Keratinocyte (primary cell): ENCODE measurements around the gene HDDC2. TPM values are rescaled to one million over a fixed set of nuclear protein-coding genes. Genes with fewer than 3 reads are reported as not detected.

Experiments
- DNase-seq: peaks from one replicate; pipeline ENCODE4 v3.0.0-alpha.2; 2011; ENCODE audit warnings: low read depth, missing footprints, low spot score
- FAIRE-seq: peaks from 2 replicates; lab custom pipeline; 2011; peaks lifted over from hg19 to GRCh38; lab: Jason Lieb, UNC
- H2AFZ ChIP-seq: 2 replicates; pipeline ENCODE4 v1.6.0; 2012; ENCODE audit warnings: low read length, control low read depth, inconsistent platforms; ENCODE audit not compliant: control insufficient read depth
- H3K27ac ChIP-seq: 2 replicates; pipeline ENCODE4 v1.5.1; 2011; ENCODE audit warnings: low read length; ENCODE audit not compliant: control insufficient read depth, insufficient read depth
- H3K27me3 ChIP-seq: 3 replicates; pipeline ENCODE4 v1.6.0; 2011; ENCODE audit warnings: low read length; ENCODE audit not compliant: control insufficient read depth, insufficient read depth; ENCODE audit errors: extremely low read depth
- H3K36me3 ChIP-seq, 2 experiments: 2 replicates in 1 of 2; 3 replicates in 1 of 2; pipeline ENCODE4 v1.5.1; 2011; ENCODE audit warnings: low read length in 2 of 2, mild to moderate bottlenecking in 1 of 2; ENCODE audit not compliant: control insufficient read depth in 2 of 2, insufficient read depth in 2 of 2; ENCODE audit errors: extremely low read depth in 1 of 2
- H3K4me1 ChIP-seq: 3 replicates; pipeline ENCODE4 v1.5.1; 2011; ENCODE audit warnings: low read length; ENCODE audit not compliant: control insufficient read depth, insufficient read depth; ENCODE audit errors: extremely low read depth
- H3K4me2 ChIP-seq: 3 replicates; pipeline ENCODE4 v1.6.0; 2011; ENCODE audit warnings: low read depth, low read length; ENCODE audit not compliant: control insufficient read depth, insufficient read depth; ENCODE audit errors: extremely low read depth
- H3K4me3 ChIP-seq, 3 experiments: fragments of 200-600 bp in 1 of 3; sonication (generic) in 1 of 3; 2 replicates in 2 of 3; 3 replicates in 1 of 3; pipeline ENCODE4 v1.5.1; 2011 to 2016; ENCODE audit warnings: low read length in 3 of 3, mild to moderate bottlenecking in 3 of 3, control low read depth in 2 of 3, inconsistent platforms in 1 of 3, low read depth in 1 of 3, mixed read lengths in 1 of 3, mixed run types in 1 of 3, moderate library complexity in 1 of 3; ENCODE audit not compliant: control insufficient read depth in 2 of 3, insufficient read depth in 2 of 3; ENCODE audit errors: extremely low read depth in 1 of 3
- H3K79me2 ChIP-seq: 2 replicates; pipeline ENCODE4 v1.6.0; 2012; ENCODE audit warnings: low read length; ENCODE audit not compliant: control insufficient read depth, insufficient read depth
- H3K9ac ChIP-seq: 3 replicates; pipeline ENCODE4 v1.6.0; 2011; ENCODE audit warnings: low read length; ENCODE audit not compliant: control insufficient read depth, insufficient read depth; ENCODE audit errors: extremely low read depth
- H3K9me1 ChIP-seq: 3 replicates; pipeline ENCODE4 v1.6.0; 2011; ENCODE audit warnings: low read length; ENCODE audit not compliant: control insufficient read depth, insufficient read depth; ENCODE audit errors: extremely low read depth
- H3K9me3 ChIP-seq: 2 replicates; pipeline ENCODE4 v1.5.1; 2012; ENCODE audit warnings: low read depth, low read length; ENCODE audit not compliant: control insufficient read depth
- H4K20me1 ChIP-seq: 3 replicates; pipeline ENCODE4 v1.6.0; 2011; ENCODE audit warnings: low read length; ENCODE audit not compliant: control insufficient read depth, insufficient read depth; ENCODE audit errors: extremely low read depth
- EZH2 ChIP-seq: IDR thresholded peaks from one replicate; pipeline ENCODE4 v1.6.1; 2012; ENCODE audit warnings: inconsistent platforms, mild to moderate bottlenecking, low read length, moderate library complexity
- dilution Hi-C: fragments of 300-500 bp; cut with MboI; formaldehyde crosslinking; loops from one replicate; pipeline ENCODE4 v1.7.0; 2020; ENCODE audit warnings: low sequenced_read_pairs; ENCODE audit not compliant: extremely low pct_ligation_motif_present
- polyA plus RNA-seq, 5 experiments: library from polyadenylated mRNA; depleted of rRNA in 3 of 5; stranded (reverse) in 3 of 5; stranded (forward) in 1 of 5; unstranded in 1 of 5; fragments of >200 nt; gene quantifications; 1 replicate in 1 of 5; 2 replicates in 3 of 5; 3 replicates in 1 of 5; pipeline versions ENCODE4 v1.2.1 to v1.2.3, GENCODE V29; 2011 to 2012; ENCODE audit warnings: missing spikeins in 2 of 5, low read depth in 1 of 5, low replicate concordance in 1 of 5
- TF ChIP-seq, protein P1 (sequence below), 3 experiments: IDR thresholded peaks in 1 of 3; conservative IDR thresholded peaks in 1 of 3; optimal IDR thresholded peaks in 1 of 3; 2 replicates in 2 of 3; 3 replicates in 1 of 3; pipeline versions ENCODE3 to v1.5.1; 2011; ENCODE audit warnings: low read length in 3 of 3, mild to moderate bottlenecking in 3 of 3, moderate library complexity in 2 of 3, control low read depth in 1 of 3, inconsistent platforms in 1 of 3; ENCODE audit not compliant: insufficient read depth in 2 of 3; ENCODE audit errors: extremely low read depth in 1 of 3

HDDC2 gene
- polyA plus RNA-seq, 1 donor (not counting 4 experiments of a cell fraction or from before 2014, with no cell fraction given): 75.8 TPM

DNA sequence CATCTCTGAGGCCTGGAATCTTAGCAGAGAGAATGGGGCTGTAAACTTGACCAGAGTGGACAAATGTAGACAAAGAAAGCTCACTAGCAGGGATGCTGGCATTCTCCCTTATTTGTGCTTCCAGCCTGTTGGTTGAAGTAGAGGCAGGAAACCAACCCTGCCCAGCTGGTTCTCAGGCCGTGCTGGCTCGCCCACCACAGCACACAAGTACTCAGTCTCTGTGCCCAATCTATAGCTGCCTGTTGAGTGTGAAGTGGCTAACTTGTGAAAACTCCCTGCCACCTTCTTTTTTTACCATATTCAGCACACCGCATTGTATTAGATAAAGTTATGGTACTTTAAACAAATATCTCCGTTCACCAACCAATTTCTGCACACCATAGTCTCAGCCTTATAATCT is 37.3 kb downstream of the HDDC2 start:
- DNase-seq: no peak
- Histone ChIP-seq H3K9me1 (no peaks in the 10 kb centered on the region), H4K20me1 (no peaks in the 10 kb centered on the region), H3K36me3 (peaks cover 0 to 1% of the 10 kb centered on the region in 2 experiments), H3K4me3 (no peak overlapping the region), H3K4me1 (no peaks in the 10 kb centered on the region), H3K9me3 (no peaks in the 10 kb centered on the region), H3K27ac (no peak overlapping the region), H3K79me2 (no peaks in the 10 kb centered on the region), H3K9ac (no peak overlapping the region), H2AFZ (no peak overlapping the region), H3K4me2 (no peak overlapping the region), H3K27me3 (no peaks in the 10 kb centered on the region)
- no peak for FAIRE-seq
- dilution Hi-C loops: no loop called here
- no peak for TF ChIP-seq EZH2
- TF ChIP-seq, protein P1, sequence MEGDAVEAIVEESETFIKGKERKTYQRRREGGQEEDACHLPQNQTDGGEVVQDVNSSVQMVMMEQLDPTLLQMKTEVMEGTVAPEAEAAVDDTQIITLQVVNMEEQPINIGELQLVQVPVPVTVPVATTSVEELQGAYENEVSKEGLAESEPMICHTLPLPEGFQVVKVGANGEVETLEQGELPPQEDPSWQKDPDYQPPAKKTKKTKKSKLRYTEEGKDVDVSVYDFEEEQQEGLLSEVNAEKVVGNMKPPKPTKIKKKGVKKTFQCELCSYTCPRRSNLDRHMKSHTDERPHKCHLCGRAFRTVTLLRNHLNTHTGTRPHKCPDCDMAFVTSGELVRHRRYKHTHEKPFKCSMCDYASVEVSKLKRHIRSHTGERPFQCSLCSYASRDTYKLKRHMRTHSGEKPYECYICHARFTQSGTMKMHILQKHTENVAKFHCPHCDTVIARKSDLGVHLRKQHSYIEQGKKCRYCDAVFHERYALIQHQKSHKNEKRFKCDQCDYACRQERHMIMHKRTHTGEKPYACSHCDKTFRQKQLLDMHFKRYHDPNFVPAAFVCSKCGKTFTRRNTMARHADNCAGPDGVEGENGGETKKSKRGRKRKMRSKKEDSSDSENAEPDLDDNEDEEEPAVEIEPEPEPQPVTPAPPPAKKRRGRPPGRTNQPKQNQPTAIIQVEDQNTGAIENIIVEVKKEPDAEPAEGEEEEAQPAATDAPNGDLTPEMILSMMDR (optimal IDR thresholded peaks at IDR 0.05 in 1 of 3, IDR thresholded peaks at IDR 0.05 in 1 of 3, conservative IDR thresholded peaks at IDR 0.05 in 1 of 3; ENCODE audit: extremely low read depth in 1 of 3, insufficient read depth in 2 of 3, low read length in 3 of 3): no peak

DNA sequence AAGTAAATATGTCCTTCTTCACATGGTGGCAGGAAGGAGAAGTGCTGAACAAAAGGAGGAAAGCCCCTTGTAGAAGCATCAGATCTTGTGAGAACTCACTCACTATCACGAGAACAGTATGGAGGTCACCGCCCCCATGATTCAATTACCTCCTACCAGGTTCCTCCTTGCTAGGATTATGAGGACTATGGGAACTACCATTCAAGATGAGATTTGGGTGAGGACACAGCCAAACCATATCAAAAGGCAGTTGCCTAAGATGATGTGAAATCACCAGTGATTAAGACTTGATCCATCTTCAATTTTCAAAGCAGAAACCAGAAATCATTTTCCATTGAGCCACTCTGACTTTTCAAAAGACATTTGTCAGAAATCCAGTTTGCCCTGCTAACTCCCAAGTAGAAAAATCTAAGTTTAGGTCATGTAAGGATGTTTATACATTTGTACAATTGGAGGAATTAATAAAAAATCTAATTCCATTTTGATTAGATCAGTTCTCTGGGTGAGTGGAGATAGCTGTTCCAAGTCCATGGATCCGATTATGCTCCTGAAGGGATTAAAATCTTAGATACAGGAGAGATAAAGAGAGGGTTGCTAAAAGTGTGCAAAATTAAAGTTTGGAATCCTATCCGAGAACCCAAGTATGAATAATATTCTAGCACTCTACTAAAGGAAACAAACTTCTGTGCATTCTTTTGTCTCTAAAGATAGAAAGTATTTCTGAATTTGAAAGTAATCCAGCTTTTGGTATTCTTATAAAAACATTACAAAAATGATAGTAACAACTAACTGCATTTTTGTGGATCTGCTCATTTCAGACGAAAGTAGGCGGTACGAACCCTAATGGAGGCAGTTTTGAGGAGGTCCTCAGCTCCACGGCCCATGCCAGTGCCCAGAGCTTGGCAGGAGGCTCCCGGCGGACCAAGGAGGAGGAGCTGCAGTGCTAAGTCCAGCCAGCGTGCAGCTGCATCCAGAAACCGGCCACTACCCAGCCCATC is 39.5 kb downstream of the HDDC2 start:
- no peak overlapping the region for H3K4me2 ChIP-seq
- H4K20me1 ChIP-seq: no peaks in the 10 kb centered on the region
- H3K27me3 ChIP-seq: no peaks in the 10 kb centered on the region
- no peaks in the 10 kb centered on the region for H3K9me3 ChIP-seq
- H3K27ac ChIP-seq: no peak overlapping the region
- no peak overlapping the region for H3K4me3 ChIP-seq
- peaks cover 0 to 1% of the 10 kb centered on the region in 2 experiments for H3K36me3 ChIP-seq
- H2AFZ ChIP-seq: no peak overlapping the region
- no peak overlapping the region for H3K9ac ChIP-seq
- H3K79me2 ChIP-seq: no peaks in the 10 kb centered on the region
- DNase-seq (no peak), FAIRE-seq (no peak)
- dilution Hi-C loops: no loop called here
- no peaks in the 10 kb centered on the region for H3K4me1 ChIP-seq
- H3K9me1 ChIP-seq: no peaks in the 10 kb centered on the region
- no peak for TF ChIP-seq EZH2
- TF ChIP-seq, protein P1 (optimal IDR thresholded peaks at IDR 0.05 in 1 of 3, IDR thresholded peaks at IDR 0.05 in 1 of 3, conservative IDR thresholded peaks at IDR 0.05 in 1 of 3; ENCODE audit: extremely low read depth in 1 of 3, insufficient read depth in 2 of 3, low read length in 3 of 3): no peak
